T-helper 2 cell treated with Interferon-gamma antibody and Interleukin-4, amounts not matched to agents 5 μg/mL and 100 μg/mL, for 36 hours (primary cell): Measurements from ENCODE around the gene HECTD4.
A peak's percentile ranks its signal among the peaks of the same experiment; 100 is the strongest.
"Not testable (repeated sequence)": the region's sequence is repeated elsewhere in the genome, so short reads cannot be mapped to it uniquely, and the experiment has no call there.

Source experiments
- DNase-seq: peaks from one replicate; pipeline ENCODE4 v3.0.0; 2021; ENCODE audit warnings: low spot score
- H3K27ac Mint-ChIP-seq: one replicate; pipeline ENCODE4 v1.8.0; 2021; ENCODE audit warnings: mild to moderate bottlenecking, mixed read lengths
- H3K27me3 Mint-ChIP-seq: one replicate; pipeline ENCODE4 v1.8.0; 2021; ENCODE audit warnings: low read depth, mixed read lengths
- H3K36me3 Mint-ChIP-seq: one replicate; pipeline ENCODE4 v1.8.0; 2021; ENCODE audit warnings: low read depth, mixed read lengths
- H3K4me1 Mint-ChIP-seq: one replicate; pipeline ENCODE4 v1.8.0; 2021; ENCODE audit warnings: low read depth, mixed read lengths
- H3K4me3 Mint-ChIP-seq: one replicate; pipeline ENCODE4 v1.8.0; 2022; ENCODE audit warnings: mild to moderate bottlenecking, moderate library complexity, mixed read lengths
- H3K9me3 Mint-ChIP-seq: one replicate; pipeline ENCODE4 v1.8.0; 2021; ENCODE audit warnings: mixed read lengths

The HECTD4 gene

GRCh38 chr12:112124918-112125249, 257.3 kb downstream of the HECTD4 start:
- DNase-seq, result no peak
- Mint-ChIP-seq H3K4me3 (peak overlapping the region; percentile 85), H3K9me3 (no peaks in the 10 kb centered on the region), H3K4me1 (peaks cover 38% of the 10 kb centered on the region), H3K36me3 (peaks cover 10% of the 10 kb centered on the region), H3K27ac (no peak overlapping the region), H3K27me3 (peaks cover 6% of the 10 kb centered on the region)

- peaks cover 10% of the 10 kb centered on the region for H3K36me3 Mint-ChIP-seq
- peaks cover 25% of the 10 kb centered on the region for H3K4me1 Mint-ChIP-seq
- peaks cover 8% of the 10 kb centered on the region for H3K27me3 Mint-ChIP-seq
- no peak overlapping the region for H3K27ac Mint-ChIP-seq
- H3K9me3 Mint-ChIP-seq, result no peaks in the 10 kb centered on the region
- no peak for DNase-seq
- no peak overlapping the region for H3K4me3 Mint-ChIP-seq
Observed at GRCh38 chr12:112122823-112123690, 259.2 kb downstream of the HECTD4 start.

- no peak for DNase-seq
- Mint-ChIP-seq H3K36me3 (peaks cover 7% of the 10 kb centered on the region), H3K9me3 (no peaks in the 10 kb centered on the region), H3K4me1 (peaks cover 20% of the 10 kb centered on the region), H3K27ac (no peak overlapping the region), H3K4me3 (no peak overlapping the region), H3K27me3 (peaks cover 8% of the 10 kb centered on the region)
Observed at GRCh38 chr12:112121780-112122565, 260.3 kb downstream of the HECTD4 start.

- H3K27me3 Mint-ChIP-seq, result peaks cover 7% of the 10 kb centered on the region
- DNase-seq, result no peak
- H3K27ac Mint-ChIP-seq, result no peak overlapping the region
Observed at GRCh38 chr12:112117685-112118084, 264.5 kb downstream of the HECTD4 start.

GRCh38 chr12:112116232-112117060, 265.8 kb downstream of the HECTD4 start:
- no peaks in the 10 kb centered on the region for H3K36me3 Mint-ChIP-seq
- no peaks in the 10 kb centered on the region for H3K9me3 Mint-ChIP-seq
- DNase-seq, result no peak
- peaks cover 15% of the 10 kb centered on the region for H3K4me1 Mint-ChIP-seq
- H3K27ac Mint-ChIP-seq, result peak overlapping the region; percentile 83
- peak overlapping the region; percentile 55 for H3K4me3 Mint-ChIP-seq
- peaks cover 4% of the 10 kb centered on the region for H3K27me3 Mint-ChIP-seq

More at GRCh38 chr12:112117685-112118084, 264.5 kb downstream of the HECTD4 start:
- H3K9me3 Mint-ChIP-seq, result no peaks in the 10 kb centered on the region
- no peak overlapping the region for H3K4me3 Mint-ChIP-seq
- peaks cover 17% of the 10 kb centered on the region for H3K4me1 Mint-ChIP-seq
- H3K36me3 Mint-ChIP-seq, result no peaks in the 10 kb centered on the region

GRCh38 chr12:112115259-112116045, 266.8 kb downstream of the HECTD4 start:
- Mint-ChIP-seq H3K4me3 (no peak overlapping the region), H3K36me3 (no peaks in the 10 kb centered on the region), H3K27ac (no peak overlapping the region), H3K9me3 (no peaks in the 10 kb centered on the region), H3K27me3 (peaks cover 2% of the 10 kb centered on the region), H3K4me1 (peaks cover 13% of the 10 kb centered on the region)
- no peak for DNase-seq

GRCh38 chr12:112112409-112113133, 269.7 kb downstream of the HECTD4 start:
- no peak overlapping the region for H3K4me3 Mint-ChIP-seq
- H3K9me3 Mint-ChIP-seq, result no peaks in the 10 kb centered on the region
- H3K27ac Mint-ChIP-seq, result no peak overlapping the region
- DNase-seq, result no peak
- H3K36me3 Mint-ChIP-seq, result no peaks in the 10 kb centered on the region
- H3K27me3 Mint-ChIP-seq, result no peaks in the 10 kb centered on the region
- H3K4me1 Mint-ChIP-seq, result peaks cover 18% of the 10 kb centered on the region

- no peak overlapping the region for H3K4me3 Mint-ChIP-seq
Observed at GRCh38 chr12:112111931-112112330, 270.3 kb downstream of the HECTD4 start.

GRCh38 chr12:112110787-112111662, 271.2 kb downstream of the HECTD4 start:
- H3K27me3 Mint-ChIP-seq, H3K4me3 Mint-ChIP-seq, H3K9me3 Mint-ChIP-seq, H3K36me3 Mint-ChIP-seq, DNase-seq: not testable (repeated sequence)
- Mint-ChIP-seq H3K4me1 (peaks cover 19% of the 10 kb centered on the region), H3K27ac (peak overlapping the region; percentile 1)

More at GRCh38 chr12:112111931-112112330, 270.3 kb downstream of the HECTD4 start:
- peaks cover 22% of the 10 kb centered on the region for H3K4me1 Mint-ChIP-seq
- H3K9me3 Mint-ChIP-seq, result no peaks in the 10 kb centered on the region
- peaks cover 1% of the 10 kb centered on the region for H3K36me3 Mint-ChIP-seq
- no peaks in the 10 kb centered on the region for H3K27me3 Mint-ChIP-seq
- H3K27ac Mint-ChIP-seq, result no peak overlapping the region
- DNase-seq, result no peak
